Liver (tissue), 9 donors: ENCODE measurements around the gene CLN6. TPM values are rescaled to one million over a fixed set of nuclear protein-coding genes. Genes with fewer than 3 reads are reported as not detected.
"Not testable (repeated sequence)": the region's sequence is repeated elsewhere in the genome, so short reads cannot be mapped to it uniquely, and the experiment has no call there.

Experiments used
- DNase-seq: peaks from one replicate; pipeline ENCODE4 v3.0.0-alpha.2; 2017; ENCODE audit warnings: low spot score
- H3K27ac ChIP-seq, 2 donors: one replicate each; pipeline ENCODE4 v1.7.0; 2013; ENCODE audit warnings: inconsistent platforms in 2 of 2, low read length in 2 of 2, control low read depth in 1 of 2, low read depth in 1 of 2, mild to moderate bottlenecking in 1 of 2
- H3K27me3 ChIP-seq, 4 donors: one replicate each; pipeline versions ENCODE4 v1.6.1 to v1.7.0; 2013; ENCODE audit warnings: low read length in 3 of 4, inconsistent platforms in 1 of 4, mild to moderate bottlenecking in 1 of 4, moderate library complexity in 1 of 4; ENCODE audit not compliant: control insufficient read depth in 4 of 4, insufficient read depth in 4 of 4
- H3K36me3 ChIP-seq, 4 donors: one replicate each; pipeline versions ENCODE4 v1.6.1 to v1.7.0; 2013; ENCODE audit warnings: low read length in 3 of 4, mild to moderate bottlenecking in 3 of 4, low read depth in 1 of 4, moderate library complexity in 1 of 4; ENCODE audit not compliant: control insufficient read depth in 4 of 4, insufficient read depth in 3 of 4
- H3K4me1 ChIP-seq, 4 donors: one replicate each; pipeline versions ENCODE4 v1.6.1 to v1.7.0; 2013; ENCODE audit warnings: low read length in 3 of 4, mild to moderate bottlenecking in 3 of 4, moderate library complexity in 1 of 4; ENCODE audit not compliant: control insufficient read depth in 4 of 4, insufficient read depth in 4 of 4
- H3K4me3 ChIP-seq, 3 donors: one replicate each; pipeline versions ENCODE4 v1.6.1 to v1.7.0; 2013; ENCODE audit warnings: low read length in 3 of 3, control low read depth in 1 of 3, low read depth in 1 of 3, mild to moderate bottlenecking in 1 of 3
- H3K9ac ChIP-seq, 2 donors: one replicate each; pipeline ENCODE4 v1.7.0; 2013; ENCODE audit warnings: low read length in 2 of 2, mild to moderate bottlenecking in 2 of 2, moderate library complexity in 2 of 2, control low read depth in 1 of 2, low read depth in 1 of 2
- H3K9me3 ChIP-seq, 4 donors: one replicate each; pipeline versions ENCODE4 v1.6.1 to v1.7.0; 2013; ENCODE audit warnings: low read length in 3 of 4; ENCODE audit not compliant: control insufficient read depth in 4 of 4
- EGR1 ChIP-seq, 2 donors: IDR thresholded peaks; 2 replicates each; pipeline ENCODE4 v1.6.1; 2016 to 2018; ENCODE audit warnings: antibody characterized with exemption in 2 of 2, low read depth in 2 of 2
- FOXA1 ChIP-seq: IDR thresholded peaks from 2 replicates; pipeline ENCODE4 v1.6.1; 2016; ENCODE audit warnings: antibody characterized with exemption
- FOXA2 ChIP-seq: IDR thresholded peaks from 2 replicates; pipeline ENCODE4 v1.6.1; 2016; ENCODE audit warnings: antibody characterized with exemption
- GABPA ChIP-seq, 2 donors: IDR thresholded peaks in 1 of 2; conservative IDR thresholded peaks in 1 of 2; 2 replicates each; pipeline ENCODE4 v1.6.1; 2016; ENCODE audit warnings: antibody characterized with exemption in 2 of 2, mild to moderate bottlenecking in 1 of 2, moderate library complexity in 1 of 2
- HNF4A ChIP-seq, 2 donors: conservative IDR thresholded peaks; 2 replicates each; pipeline ENCODE4 v1.6.1; 2016; ENCODE audit warnings: antibody characterized with exemption in 2 of 2, mild to moderate bottlenecking in 2 of 2
- HNF4G ChIP-seq: IDR thresholded peaks from 2 replicates; pipeline ENCODE4 v1.6.1; 2016; ENCODE audit warnings: antibody characterized with exemption
- JUND ChIP-seq, 2 donors: IDR thresholded peaks; 2 replicates each; pipeline ENCODE4 v1.6.1; 2016; ENCODE audit warnings: antibody characterized with exemption in 2 of 2
- NR2F2 ChIP-seq: IDR thresholded peaks from 2 replicates; pipeline ENCODE4 v1.6.1; 2016; ENCODE audit warnings: antibody characterized with exemption
- RAD21 ChIP-seq, 2 donors: IDR thresholded peaks; 2 replicates each; pipeline ENCODE4 v1.6.1; 2016; ENCODE audit warnings: antibody characterized with exemption in 2 of 2, mild to moderate bottlenecking in 2 of 2
- RXRA ChIP-seq, 2 donors: IDR thresholded peaks; 2 replicates each; pipeline ENCODE4 v1.6.1; 2017 to 2018; ENCODE audit warnings: antibody characterized with exemption in 2 of 2, mild to moderate bottlenecking in 1 of 2
- SP1 ChIP-seq: IDR thresholded peaks from 2 replicates; pipeline ENCODE4 v1.6.1; 2018; ENCODE audit warnings: antibody characterized with exemption, mild to moderate bottlenecking
- TAF1 ChIP-seq: conservative IDR thresholded peaks from 2 replicates; pipeline ENCODE4 v1.6.1; 2016; ENCODE audit warnings: antibody characterized with exemption, mild to moderate bottlenecking
- YY1 ChIP-seq: IDR thresholded peaks from 2 replicates; pipeline ENCODE4 v1.6.1; 2016; ENCODE audit warnings: antibody characterized with exemption, mild to moderate bottlenecking
- WGBS: extraction: QIAGEN DNeasy Blood & Tissue Kit; methylation state at CpG from one replicate; pipeline ENCODE4 v1.1.7; 2013; 5-methylcytosine and 5-hydroxymethylcytosine counted together
- polyA plus RNA-seq, 2 donors: library from polyadenylated mRNA; stranded (reverse) in 1 of 2; unstranded in 1 of 2; fragments of 200-250 nt in 1 of 2; fragments of >200 nt in 1 of 2; fragmentation: Nextera tagmentation in 1 of 2; extraction: Ambion mirVana in 1 of 2; gene quantifications; one replicate each; pipeline versions ENCODE4 v1.2.1 to v1.2.3, GENCODE V29; 2013 to 2015
- total RNA-seq, 2 donors: library from RNA; depleted of rRNA; stranded (reverse); fragments of >200 nt; gene quantifications; one replicate each; pipeline ENCODE4 v1.2.3, GENCODE V29; 2014
- TF ChIP-seq, protein P1 (sequence below): IDR thresholded peaks from 2 replicates; pipeline ENCODE4 v1.6.1; 2016; ENCODE audit warnings: antibody characterized with exemption
- TF ChIP-seq, protein P2 (sequence below): IDR thresholded peaks from 2 replicates; pipeline ENCODE4 v1.6.1; 2016; ENCODE audit warnings: antibody characterized with exemption
- TF ChIP-seq, protein P3 (sequence below): fragments of 150-350 bp; IDR thresholded peaks from 2 replicates; pipeline ENCODE4 v1.5.1; 2017; ENCODE audit warnings: improper control_type of control experiment, low read depth, low read length; ENCODE audit not compliant: missing input control
- TF ChIP-seq, protein P4 (sequence below): IDR thresholded peaks from 2 replicates; pipeline ENCODE4 v1.6.1; 2016; ENCODE audit warnings: antibody characterized with exemption, mild to moderate bottlenecking
- TF ChIP-seq, protein P5 (sequence below): IDR thresholded peaks from 2 replicates; pipeline ENCODE4 v1.6.1; 2016; ENCODE audit warnings: antibody characterized with exemption
- donor health status: healthy.
- donor health status: healthy.
- donor health status: healthy.
- donor health status: healthy.
- donor health status: healthy.

CLN6 gene
- total and polyA plus RNA-seq, 4 donors, result 7.2 to 21.2 (median 15.4) TPM

DNA sequence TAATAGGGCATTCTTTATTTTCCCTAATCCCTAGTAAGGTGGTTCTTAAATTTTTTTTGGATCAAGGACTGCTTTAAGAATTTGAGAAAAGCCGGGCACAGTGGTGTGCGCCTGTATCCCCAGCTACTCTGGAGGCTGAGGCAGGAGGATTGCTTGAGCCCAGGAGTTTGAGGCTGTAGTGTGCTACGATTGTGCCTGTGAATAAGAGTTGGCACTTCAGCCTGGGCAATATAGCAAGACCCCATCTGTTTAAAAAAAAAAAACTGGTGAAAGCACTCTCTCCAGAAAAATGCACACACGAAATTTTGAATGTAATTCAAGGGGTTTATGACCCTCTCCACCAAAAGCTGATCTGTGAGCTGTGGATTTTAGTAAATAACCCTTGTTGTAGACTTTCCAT lies 56.4 kb downstream of the CLN6 start:
- Histone ChIP-seq H3K4me3 (no peak overlapping the region), H3K9me3 (no peaks in the 10 kb centered on the region), H3K36me3 (peaks cover 2 to 31% (median 18%) of the 10 kb centered on the region in 4 donors), H3K4me1 (no peaks in the 10 kb centered on the region), H3K9ac (no peak overlapping the region), H3K27ac (no peak overlapping the region), H3K27me3 (no peaks in the 10 kb centered on the region)
- 97% methylated on average over 4 of the region's 4 CpGs for WGBS
- TF ChIP-seq, protein P1, sequence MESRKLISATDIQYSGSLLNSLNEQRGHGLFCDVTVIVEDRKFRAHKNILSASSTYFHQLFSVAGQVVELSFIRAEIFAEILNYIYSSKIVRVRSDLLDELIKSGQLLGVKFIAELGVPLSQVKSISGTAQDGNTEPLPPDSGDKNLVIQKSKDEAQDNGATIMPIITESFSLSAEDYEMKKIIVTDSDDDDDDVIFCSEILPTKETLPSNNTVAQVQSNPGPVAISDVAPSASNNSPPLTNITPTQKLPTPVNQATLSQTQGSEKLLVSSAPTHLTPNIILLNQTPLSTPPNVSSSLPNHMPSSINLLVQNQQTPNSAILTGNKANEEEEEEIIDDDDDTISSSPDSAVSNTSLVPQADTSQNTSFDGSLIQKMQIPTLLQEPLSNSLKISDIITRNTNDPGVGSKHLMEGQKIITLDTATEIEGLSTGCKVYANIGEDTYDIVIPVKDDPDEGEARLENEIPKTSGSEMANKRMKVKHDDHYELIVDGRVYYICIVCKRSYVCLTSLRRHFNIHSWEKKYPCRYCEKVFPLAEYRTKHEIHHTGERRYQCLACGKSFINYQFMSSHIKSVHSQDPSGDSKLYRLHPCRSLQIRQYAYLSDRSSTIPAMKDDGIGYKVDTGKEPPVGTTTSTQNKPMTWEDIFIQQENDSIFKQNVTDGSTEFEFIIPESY, result no peak
- TF ChIP-seq, protein P2, sequence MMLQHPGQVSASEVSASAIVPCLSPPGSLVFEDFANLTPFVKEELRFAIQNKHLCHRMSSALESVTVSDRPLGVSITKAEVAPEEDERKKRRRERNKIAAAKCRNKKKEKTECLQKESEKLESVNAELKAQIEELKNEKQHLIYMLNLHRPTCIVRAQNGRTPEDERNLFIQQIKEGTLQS, result no peak
- TF ChIP-seq HNF4A (conservative IDR thresholded peaks at IDR 0.05) (no peak), RXRA (IDR thresholded peaks at IDR 0.05) (no peak), RAD21 (IDR thresholded peaks at IDR 0.05) (no peak), FOXA2 (no peak), TAF1 (no peak), JUND (IDR thresholded peaks at IDR 0.05) (no peak), FOXA1 (no peak), SP1 (no peak), GABPA (IDR thresholded peaks at IDR 0.05 in 1 of 2, conservative IDR thresholded peaks at IDR 0.05 in 1 of 2) (no peak), NR2F2 (no peak), EGR1 (IDR thresholded peaks at IDR 0.05; ENCODE audit: low read depth in 2 of 2) (no peak), HNF4G (no peak), YY1 (no peak)
- TF ChIP-seq, protein P3, sequence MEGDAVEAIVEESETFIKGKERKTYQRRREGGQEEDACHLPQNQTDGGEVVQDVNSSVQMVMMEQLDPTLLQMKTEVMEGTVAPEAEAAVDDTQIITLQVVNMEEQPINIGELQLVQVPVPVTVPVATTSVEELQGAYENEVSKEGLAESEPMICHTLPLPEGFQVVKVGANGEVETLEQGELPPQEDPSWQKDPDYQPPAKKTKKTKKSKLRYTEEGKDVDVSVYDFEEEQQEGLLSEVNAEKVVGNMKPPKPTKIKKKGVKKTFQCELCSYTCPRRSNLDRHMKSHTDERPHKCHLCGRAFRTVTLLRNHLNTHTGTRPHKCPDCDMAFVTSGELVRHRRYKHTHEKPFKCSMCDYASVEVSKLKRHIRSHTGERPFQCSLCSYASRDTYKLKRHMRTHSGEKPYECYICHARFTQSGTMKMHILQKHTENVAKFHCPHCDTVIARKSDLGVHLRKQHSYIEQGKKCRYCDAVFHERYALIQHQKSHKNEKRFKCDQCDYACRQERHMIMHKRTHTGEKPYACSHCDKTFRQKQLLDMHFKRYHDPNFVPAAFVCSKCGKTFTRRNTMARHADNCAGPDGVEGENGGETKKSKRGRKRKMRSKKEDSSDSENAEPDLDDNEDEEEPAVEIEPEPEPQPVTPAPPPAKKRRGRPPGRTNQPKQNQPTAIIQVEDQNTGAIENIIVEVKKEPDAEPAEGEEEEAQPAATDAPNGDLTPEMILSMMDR, result no peak
- TF ChIP-seq, protein P4, sequence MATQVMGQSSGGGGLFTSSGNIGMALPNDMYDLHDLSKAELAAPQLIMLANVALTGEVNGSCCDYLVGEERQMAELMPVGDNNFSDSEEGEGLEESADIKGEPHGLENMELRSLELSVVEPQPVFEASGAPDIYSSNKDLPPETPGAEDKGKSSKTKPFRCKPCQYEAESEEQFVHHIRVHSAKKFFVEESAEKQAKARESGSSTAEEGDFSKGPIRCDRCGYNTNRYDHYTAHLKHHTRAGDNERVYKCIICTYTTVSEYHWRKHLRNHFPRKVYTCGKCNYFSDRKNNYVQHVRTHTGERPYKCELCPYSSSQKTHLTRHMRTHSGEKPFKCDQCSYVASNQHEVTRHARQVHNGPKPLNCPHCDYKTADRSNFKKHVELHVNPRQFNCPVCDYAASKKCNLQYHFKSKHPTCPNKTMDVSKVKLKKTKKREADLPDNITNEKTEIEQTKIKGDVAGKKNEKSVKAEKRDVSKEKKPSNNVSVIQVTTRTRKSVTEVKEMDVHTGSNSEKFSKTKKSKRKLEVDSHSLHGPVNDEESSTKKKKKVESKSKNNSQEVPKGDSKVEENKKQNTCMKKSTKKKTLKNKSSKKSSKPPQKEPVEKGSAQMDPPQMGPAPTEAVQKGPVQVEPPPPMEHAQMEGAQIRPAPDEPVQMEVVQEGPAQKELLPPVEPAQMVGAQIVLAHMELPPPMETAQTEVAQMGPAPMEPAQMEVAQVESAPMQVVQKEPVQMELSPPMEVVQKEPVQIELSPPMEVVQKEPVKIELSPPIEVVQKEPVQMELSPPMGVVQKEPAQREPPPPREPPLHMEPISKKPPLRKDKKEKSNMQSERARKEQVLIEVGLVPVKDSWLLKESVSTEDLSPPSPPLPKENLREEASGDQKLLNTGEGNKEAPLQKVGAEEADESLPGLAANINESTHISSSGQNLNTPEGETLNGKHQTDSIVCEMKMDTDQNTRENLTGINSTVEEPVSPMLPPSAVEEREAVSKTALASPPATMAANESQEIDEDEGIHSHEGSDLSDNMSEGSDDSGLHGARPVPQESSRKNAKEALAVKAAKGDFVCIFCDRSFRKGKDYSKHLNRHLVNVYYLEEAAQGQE, result no peak
- TF ChIP-seq, protein P5, sequence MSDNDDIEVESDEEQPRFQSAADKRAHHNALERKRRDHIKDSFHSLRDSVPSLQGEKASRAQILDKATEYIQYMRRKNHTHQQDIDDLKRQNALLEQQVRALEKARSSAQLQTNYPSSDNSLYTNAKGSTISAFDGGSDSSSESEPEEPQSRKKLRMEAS, result no peak
- no peak for DNase-seq

DNA sequence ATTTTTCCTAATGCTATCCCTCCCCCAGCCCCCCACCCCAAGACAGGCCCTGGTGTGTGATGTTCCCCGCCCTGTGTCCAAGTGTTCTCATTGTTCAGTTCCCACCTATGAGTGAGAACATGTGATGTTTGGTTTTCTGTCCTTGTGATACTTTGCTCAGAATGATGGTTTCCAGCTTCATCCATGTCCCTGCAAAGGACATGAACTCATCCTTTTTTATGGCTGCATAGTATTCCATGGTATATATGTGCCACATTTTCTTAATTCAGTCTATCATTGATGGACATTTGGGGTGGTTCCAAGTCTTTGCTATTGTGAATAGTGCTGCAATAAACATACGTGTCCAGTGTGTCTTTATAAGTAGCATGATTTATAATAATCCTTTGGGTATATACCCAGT lies 57.5 kb downstream of the CLN6 start:
- H3K9me3 ChIP-seq, H3K4me3 ChIP-seq, DNase-seq, H3K27ac ChIP-seq, H3K27me3 ChIP-seq, H3K4me1 ChIP-seq, H3K9ac ChIP-seq: not testable (repeated sequence)
- H3K36me3 ChIP-seq, result peaks cover 2 to 23% (median 10%) of the 10 kb centered on the region in 4 donors
- WGBS, result 94% methylated on average over 2 of the region's 2 CpGs
